K562 (cell line): ENCODE measurements around the gene TREM1.
A peak's percentile ranks its signal among the peaks of the same experiment; 100 is the strongest.

Experiments used
- BRCA1 ChIP-seq, 2 experiments: fragments of 450-650 bp in 1 of 2; sonication (generic) in 1 of 2; formaldehyde crosslinking in 1 of 2; IDR thresholded peaks; 2 replicates each; pipeline versions ENCODE4 v1.5.0 to v1.6.1; 2017 to 2020; ENCODE audit warnings: mild to moderate bottlenecking in 1 of 2, missing genetic modification reagents in 1 of 2
- CTCF ChIP-seq, 3 experiments: IDR thresholded peaks in 2 of 3; conservative IDR thresholded peaks in 1 of 3; 2 replicates each; pipeline ENCODE4 v1.5.1; 2011 to 2012; ENCODE audit warnings: low read length in 3 of 3, mild to moderate bottlenecking in 3 of 3, control low read depth in 2 of 3, improper control_type of control experiment in 1 of 3, inconsistent platforms in 1 of 3, low read depth in 1 of 3, mixed read lengths in 1 of 3, moderate library complexity in 1 of 3; ENCODE audit not compliant: insufficient read depth in 2 of 3
- EGR1 ChIP-seq: fragments of 450-650 bp; conservative IDR thresholded peaks from 2 replicates; pipeline ENCODE4 v1.6.1; 2017; ENCODE audit warnings: mild to moderate bottlenecking
- ELF4 ChIP-seq: fragments of 450-650 bp; formaldehyde crosslinking; IDR thresholded peaks from 2 replicates; pipeline ENCODE4 v1.4.0; 2022; ENCODE audit warnings: missing genetic modification characterization
- ETS1 ChIP-seq: conservative IDR thresholded peaks from 2 replicates; pipeline ENCODE4 v1.6.1; 2011; ENCODE audit warnings: low read depth, mild to moderate bottlenecking, low read length; ENCODE audit not compliant: control insufficient read depth
- GATA2 ChIP-seq: sonication (generic); formaldehyde crosslinking; IDR thresholded peaks from 2 replicates; pipeline ENCODE4 v1.4.0; 2020; ENCODE audit warnings: mild to moderate bottlenecking, missing genetic modification reagents
- TCF7 ChIP-seq: sonication (generic); IDR thresholded peaks from 2 replicates; pipeline ENCODE4 v1.6.1; 2016; ENCODE audit warnings: antibody characterized with exemption, borderline replicate concordance
- ZNF239 ChIP-seq: fragments of 250-450 bp; sonication (Bioruptor Pico); IDR thresholded peaks from 2 replicates; pipeline ENCODE4 v1.4.0; 2020; ENCODE audit warnings: mild to moderate bottlenecking

GRCh38 chr6:41228616-41229015, 57.9 kb downstream of the TREM1 start:
- TF ChIP-seq ZNF239 (CRISPR knock-in tag) (no peak), ETS1 (no peak), CTCF (IDR thresholded peaks at IDR 0.05 in 2 of 3, conservative IDR thresholded peaks at IDR 0.05 in 1 of 3; ENCODE audit: insufficient read depth in 2 of 3, low read depth in 1 of 3, low read length in 3 of 3) (peak; percentile 46 to 54 (median 51); a peak in 5 of 6 replicates), GATA2 (CRISPR knock-in tag) (no peak), BRCA1 (IDR thresholded peaks at IDR 0.05) (no peak), BRCA1 (CRISPR knock-in tag; IDR thresholded peaks at IDR 0.05) (no peak), EGR1 (no peak), ELF4 (CRISPR knock-in tag) (no peak), TCF7 (no peak)
